SU-DHL-6 (cell line): ENCODE measurements around the gene MTHFR.

Experiments used
- H2AFZ ChIP-seq: fragments of 200-600 bp; sonication (generic); 2 replicates; pipeline ENCODE4 v1.6.1; 2014; ENCODE audit warnings: low read depth, mild to moderate bottlenecking, moderate library complexity, mixed read lengths, antibody characterized with exemption, low read length; ENCODE audit not compliant: severe bottlenecking
- H3F3A ChIP-seq: fragments of 200-600 bp; shearing (Covaris generic); 2 replicates; pipeline ENCODE4 v1.6.0; 2016; ENCODE audit warnings: antibody characterized with exemption, mild to moderate bottlenecking; ENCODE audit not compliant: insufficient read depth
- H3K27ac ChIP-seq: fragments of 200-600 bp; sonication (generic); 2 replicates; pipeline ENCODE4 v1.5.1; 2016; ENCODE audit warnings: low read depth, mild to moderate bottlenecking, low read length, moderate library complexity, mixed read lengths
- H3K27me3 ChIP-seq: fragments of 200-600 bp; sonication (generic), shearing (Covaris generic); 2 replicates; pipeline ENCODE4 v1.6.0; 2014; ENCODE audit warnings: mild to moderate bottlenecking, low read length
- H3K36me3 ChIP-seq: fragments of 200-600 bp; sonication (generic); 2 replicates; pipeline ENCODE4 v1.6.1; 2014; ENCODE audit warnings: mild to moderate bottlenecking, low read length, mixed read lengths
- H3K4me2 ChIP-seq: fragments of 300-600, 200-600 bp; shearing (Covaris generic), sonication (generic); 2 replicates; pipeline ENCODE4 v1.6.0; 2014; ENCODE audit warnings: low read length, low read depth, mild to moderate bottlenecking; ENCODE audit not compliant: poor library complexity, severe bottlenecking
- H3K4me3 ChIP-seq: fragments of 200-600 bp; sonication (generic); 2 replicates; pipeline ENCODE4 v1.5.1; 2014; ENCODE audit warnings: antibody characterized with exemption, low read length, mild to moderate bottlenecking, mixed read lengths; ENCODE audit not compliant: insufficient read depth, poor library complexity, severe bottlenecking
- H3K79me2 ChIP-seq: fragments of 200-600 bp; sonication (generic); 2 replicates; pipeline ENCODE4 v1.6.1; 2014; ENCODE audit warnings: mild to moderate bottlenecking, low read length, moderate library complexity; ENCODE audit not compliant: insufficient read depth
- H3K9ac ChIP-seq: fragments of 200-600 bp; sonication (generic); 2 replicates; pipeline ENCODE4 v1.7.0; 2014; ENCODE audit warnings: mild to moderate bottlenecking, low read length
- H3K9me2 ChIP-seq: fragments of 200-600 bp; sonication (generic); replicated peaks from 2 replicates; pipeline ENCODE4 v1.6.1; 2014; ENCODE audit warnings: low read length; ENCODE audit not compliant: insufficient read depth
- H3K9me3 ChIP-seq: fragments of 200-600 bp; sonication (generic); 2 replicates; pipeline ENCODE4 v1.6.1; 2014; ENCODE audit warnings: low read length, mixed read lengths; ENCODE audit not compliant: insufficient read depth
- H4K20me1 ChIP-seq: fragments of 200-600 bp; sonication (generic); 2 replicates; pipeline ENCODE4 v1.6.1; 2014; ENCODE audit warnings: low read depth, mild to moderate bottlenecking, antibody characterized with exemption, low read length, moderate library complexity, mixed read lengths
- EZH2phosphoT487 ChIP-seq: fragments of 200-600 bp; sonication (generic), shearing (Covaris generic); conservative IDR thresholded peaks from 2 replicates; pipeline ENCODE4 v1.6.1; 2018; ENCODE audit warnings: mild to moderate bottlenecking, antibody characterized with exemption, low read length, moderate library complexity, mixed read lengths
- TF ChIP-seq, protein P1 (sequence below): fragments of 200-600 bp; sonication (generic); IDR thresholded peaks from one replicate; pipeline ENCODE4 v1.5.1; 2017; ENCODE audit warnings: antibody characterized with exemption, mild to moderate bottlenecking, low read length, moderate library complexity; ENCODE audit not compliant: insufficient read depth, poor library complexity, severe bottlenecking

The MTHFR gene

DNA sequence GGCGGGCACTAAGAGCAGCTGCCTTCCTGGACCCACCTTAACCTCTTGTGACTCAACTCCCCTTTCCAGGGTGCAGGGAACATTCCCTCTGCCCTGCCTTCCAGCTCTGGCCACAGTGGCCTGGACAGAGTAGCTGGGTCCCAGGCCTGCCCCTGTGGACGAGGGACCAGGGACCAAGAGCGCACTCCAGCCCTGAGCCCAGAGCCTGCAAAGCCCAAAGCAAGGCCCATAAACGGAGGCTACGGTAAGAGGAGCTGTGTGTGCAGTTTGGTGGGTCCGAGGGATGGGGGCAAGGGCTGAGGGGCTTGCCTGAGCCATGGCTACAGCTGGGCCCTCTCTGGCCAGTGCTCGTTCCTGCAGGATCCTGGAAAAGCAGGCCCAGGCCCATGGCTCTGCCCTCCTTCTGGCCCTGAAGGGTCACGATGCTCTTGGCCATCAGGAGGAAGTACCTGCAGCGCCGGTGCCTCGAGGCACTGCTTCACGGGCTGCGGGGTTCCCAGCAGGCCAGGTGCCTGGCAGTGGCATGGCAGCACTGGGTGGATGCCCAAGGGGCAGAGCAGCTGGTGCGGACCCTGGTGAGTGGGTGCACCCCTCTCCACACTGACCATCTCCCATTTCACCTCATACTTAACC lies 17.8 kb downstream of the MTHFR start:
- H2AFZ ChIP-seq: no peak overlapping the region
- no peak overlapping the region for H3K4me2 ChIP-seq
- H3K9ac ChIP-seq: no peak overlapping the region
- no peaks in the 10 kb centered on the region for H3K9me2 ChIP-seq
- H3K4me3 ChIP-seq: no peak overlapping the region
- H3K79me2 ChIP-seq: no peaks in the 10 kb centered on the region
- no peak overlapping the region for H3K27ac ChIP-seq
- TF ChIP-seq, protein P1, sequence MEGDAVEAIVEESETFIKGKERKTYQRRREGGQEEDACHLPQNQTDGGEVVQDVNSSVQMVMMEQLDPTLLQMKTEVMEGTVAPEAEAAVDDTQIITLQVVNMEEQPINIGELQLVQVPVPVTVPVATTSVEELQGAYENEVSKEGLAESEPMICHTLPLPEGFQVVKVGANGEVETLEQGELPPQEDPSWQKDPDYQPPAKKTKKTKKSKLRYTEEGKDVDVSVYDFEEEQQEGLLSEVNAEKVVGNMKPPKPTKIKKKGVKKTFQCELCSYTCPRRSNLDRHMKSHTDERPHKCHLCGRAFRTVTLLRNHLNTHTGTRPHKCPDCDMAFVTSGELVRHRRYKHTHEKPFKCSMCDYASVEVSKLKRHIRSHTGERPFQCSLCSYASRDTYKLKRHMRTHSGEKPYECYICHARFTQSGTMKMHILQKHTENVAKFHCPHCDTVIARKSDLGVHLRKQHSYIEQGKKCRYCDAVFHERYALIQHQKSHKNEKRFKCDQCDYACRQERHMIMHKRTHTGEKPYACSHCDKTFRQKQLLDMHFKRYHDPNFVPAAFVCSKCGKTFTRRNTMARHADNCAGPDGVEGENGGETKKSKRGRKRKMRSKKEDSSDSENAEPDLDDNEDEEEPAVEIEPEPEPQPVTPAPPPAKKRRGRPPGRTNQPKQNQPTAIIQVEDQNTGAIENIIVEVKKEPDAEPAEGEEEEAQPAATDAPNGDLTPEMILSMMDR: no peak
- TF ChIP-seq EZH2phosphoT487: no peak
- H3K36me3 ChIP-seq: no peaks in the 10 kb centered on the region
- H3K27me3 ChIP-seq: no peaks in the 10 kb centered on the region
- no peaks in the 10 kb centered on the region for H3F3A ChIP-seq
- H3K9me3 ChIP-seq: no peaks in the 10 kb centered on the region
- H4K20me1 ChIP-seq: no peaks in the 10 kb centered on the region

DNA sequence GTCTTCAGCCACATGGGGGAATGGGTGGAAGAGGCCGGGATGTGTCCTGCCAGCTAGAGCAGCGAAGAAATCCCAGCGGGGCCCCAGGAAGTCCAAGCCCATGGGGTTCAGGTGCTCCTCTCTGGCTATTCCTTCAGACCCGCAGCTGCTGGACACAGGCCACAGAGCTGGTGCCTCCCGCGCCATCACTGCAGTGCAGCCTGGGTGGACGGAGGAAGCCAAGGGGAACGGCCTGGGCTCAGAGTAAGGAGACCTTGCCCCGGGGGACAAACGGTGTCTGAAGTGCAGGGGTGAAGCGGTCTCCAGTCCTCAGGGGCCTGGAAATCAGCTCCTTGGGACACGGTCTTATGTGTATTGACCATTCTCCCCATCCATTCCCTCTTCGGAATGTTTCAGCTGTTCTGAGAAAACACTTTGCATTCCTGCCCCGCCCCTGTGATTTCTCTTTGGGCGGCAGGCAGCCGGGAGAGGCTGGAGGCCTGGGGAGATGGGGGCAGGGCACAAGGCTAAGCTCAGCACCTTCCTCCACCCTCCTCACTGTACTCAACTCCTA lies 18.4 kb downstream of the MTHFR start:
- Histone ChIP-seq H2AFZ (no peak overlapping the region), H3K9ac (no peak overlapping the region), H3K4me3 (no peak overlapping the region)

DNA sequence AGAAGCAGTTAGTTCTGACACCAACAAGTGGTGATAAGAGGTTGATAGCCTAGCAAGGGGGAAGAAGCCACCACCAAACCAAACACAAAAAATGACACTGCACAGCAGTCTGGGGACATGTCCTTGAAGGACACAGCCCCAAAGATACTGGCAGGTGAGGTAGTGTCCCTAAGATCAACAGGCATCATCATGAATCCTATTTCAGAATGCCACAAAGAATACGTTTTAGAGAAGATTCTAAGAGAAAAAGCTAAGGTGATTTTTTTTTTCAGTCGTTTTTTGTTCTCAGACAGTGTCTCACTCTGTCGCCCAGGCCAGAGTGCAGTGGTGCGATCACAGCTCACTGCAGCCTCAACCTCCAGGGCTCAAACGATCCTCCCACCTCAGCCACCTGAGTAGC lies 19.6 kb downstream of the MTHFR start:
- Histone ChIP-seq H3K9me3 (no peaks in the 10 kb centered on the region), H2AFZ (no peak overlapping the region), H3K4me2 (no peak overlapping the region), H3K36me3 (no peaks in the 10 kb centered on the region), H3K4me3 (no peak overlapping the region), H3K9me2 (no peaks in the 10 kb centered on the region), H3K27ac (no peak overlapping the region), H3K79me2 (no peaks in the 10 kb centered on the region), H3F3A (no peaks in the 10 kb centered on the region), H4K20me1 (no peaks in the 10 kb centered on the region), H3K9ac (no peak overlapping the region), H3K27me3 (no peaks in the 10 kb centered on the region)
- TF ChIP-seq, protein P1: no peak
- TF ChIP-seq EZH2phosphoT487: no peak

More for the DNA sequence above, 18.4 kb downstream of the MTHFR start:
- no peaks in the 10 kb centered on the region for H3F3A ChIP-seq
- H3K4me2 ChIP-seq: no peak overlapping the region
- H3K27ac ChIP-seq: no peak overlapping the region
- H3K27me3 ChIP-seq: no peaks in the 10 kb centered on the region
- no peaks in the 10 kb centered on the region for H3K36me3 ChIP-seq
- H3K9me2 ChIP-seq: no peaks in the 10 kb centered on the region
- TF ChIP-seq EZH2phosphoT487: no peak
- TF ChIP-seq, protein P1: no peak
- H3K79me2 ChIP-seq: no peaks in the 10 kb centered on the region
- H4K20me1 ChIP-seq: no peaks in the 10 kb centered on the region
- no peaks in the 10 kb centered on the region for H3K9me3 ChIP-seq
